ENCODE data around the gene FKBP5.

Gene FKBP5

GRCh38 chr6:35731414-35731735 is 42.7 kb upstream of the FKBP5 start:
- peak; percentile 66 for ATAC-seq
- TF ChIP-seq TOX (CRISPR knock-in tag; IDR thresholded peaks at IDR 0.05; ENCODE audit: borderline replicate concordance) (no peak), ZNF565 (CRISPR knock-in tag; conservative IDR thresholded peaks at IDR 0.05; ENCODE audit: low read depth) (no peak), BACH2 (CRISPR knock-in tag; IDR thresholded peaks at IDR 0.05; ENCODE audit: borderline replicate concordance) (0 out of 2 replicates have a peak, but pooled peaks have one; percentile 31), ZFP3 (CRISPR knock-in tag; IDR thresholded peaks at IDR 0.05) (no peak), ZNF8 (CRISPR knock-in tag; IDR thresholded peaks at IDR 0.05) (no peak), OSR1 (CRISPR knock-in tag; IDR thresholded peaks at IDR 0.05) (no peak), CREB5 (CRISPR knock-in tag; IDR thresholded peaks at IDR 0.05; ENCODE audit: low read depth) (no peak)

GRCh38 chr6:35730745-35731413 is 42.2 kb upstream of the FKBP5 start:
- peak; percentile 3 for ATAC-seq
- no peak for TF ChIP-seq TOX (CRISPR knock-in tag; IDR thresholded peaks at IDR 0.05; ENCODE audit: borderline replicate concordance)
- TF ChIP-seq ZFP30 (CRISPR knock-in tag; IDR thresholded peaks at IDR 0.05) = no peak
- no peak for TF ChIP-seq ZNF565 (CRISPR knock-in tag; conservative IDR thresholded peaks at IDR 0.05; ENCODE audit: low read depth)

GRCh38 chr6:35729722-35730121 is 41.0 kb upstream of the FKBP5 start:
- no peak for ATAC-seq
- TF ChIP-seq CSDC2 (CRISPR knock-in tag; IDR thresholded peaks at IDR 0.05) (no peak), ESRRG (CRISPR knock-in tag; IDR thresholded peaks at IDR 0.05) (no peak), OSR1 (CRISPR knock-in tag; IDR thresholded peaks at IDR 0.05) (no peak), PATZ1 (CRISPR knock-in tag; IDR thresholded peaks at IDR 0.05; ENCODE audit: borderline replicate concordance) (no peak), TCF4 (CRISPR knock-in tag; IDR thresholded peaks at IDR 0.05; ENCODE audit: borderline replicate concordance) (no peak), ZNF565 (CRISPR knock-in tag; conservative IDR thresholded peaks at IDR 0.05; ENCODE audit: low read depth) (no peak), SNAI2 (CRISPR knock-in tag; IDR thresholded peaks at IDR 0.05) (no peak), CSRNP3 (CRISPR knock-in tag; IDR thresholded peaks at IDR 0.05) (no peak), ZFP3 (CRISPR knock-in tag; IDR thresholded peaks at IDR 0.05) (no peak), POU6F1 (CRISPR knock-in tag; IDR thresholded peaks at IDR 0.05; ENCODE audit: borderline replicate concordance, low read depth) (no peak), PPARA (CRISPR knock-in tag; IDR thresholded peaks at IDR 0.05; ENCODE audit: borderline replicate concordance) (no peak), ZC3H10 (CRISPR knock-in tag; IDR thresholded peaks at IDR 0.05) (no peak), BACH2 (CRISPR knock-in tag; IDR thresholded peaks at IDR 0.05; ENCODE audit: borderline replicate concordance) (no peak), ZNF70 (CRISPR knock-in tag; IDR thresholded peaks at IDR 0.05) (no peak), ZNF8 (CRISPR knock-in tag; IDR thresholded peaks at IDR 0.05) (no peak)

GRCh38 chr6:35728683-35729678 is 40.3 kb upstream of the FKBP5 start:
- ATAC-seq = no peak
- TF ChIP-seq OSR1 (CRISPR knock-in tag; IDR thresholded peaks at IDR 0.05) (no peak), SNAI2 (CRISPR knock-in tag; IDR thresholded peaks at IDR 0.05) (no peak), ISL1 (CRISPR knock-in tag; IDR thresholded peaks at IDR 0.05) (no peak), TCF4 (CRISPR knock-in tag; IDR thresholded peaks at IDR 0.05; ENCODE audit: borderline replicate concordance) (no peak)
